ENCODE measurements around the gene WDR4. TPM values are rescaled to one million over a fixed set of nuclear protein-coding genes. Genes with fewer than 3 reads are reported as not detected.
A peak's percentile ranks its signal among the peaks of the same experiment; 100 is the strongest.
"Not testable (repeated sequence)": the region's sequence is repeated elsewhere in the genome, so short reads cannot be mapped to it uniquely, and the experiment has no call there.

Gene WDR4
- 23.2 and 31.9 TPM in 2 replicates for total RNA-seq (2014; rRNA removed; shearing (Covaris generic))

GRCh38 chr21:42878993-42879787, at the start of gene WDR4:
TSS of gene WDR4 (minus strand) at chr21:42879539. CDS start at chr21:42879495, 44 bp downstream.
- peak; percentile 93 for DNase-seq (ENCODE audit: low spot score)

- not testable (repeated sequence) for DNase-seq (ENCODE audit: low spot score)
These were observed 48.3 kb upstream of the WDR4 start for GRCh38 chr21:42927474-42928200.

GRCh38 chr21:42925114-42925926, 46.0 kb upstream of the WDR4 start, which contains the start of gene ERVH48-1:
TSS of gene ERVH48-1 (minus strand) at chr21:42925630. CDS start at chr21:42919006, 6,624 bp downstream.
- no peak for DNase-seq (ENCODE audit: low spot score)

- no peak for DNase-seq (ENCODE audit: low spot score)
These were observed 45.1 kb upstream of the WDR4 start for GRCh38 chr21:42924433-42924751.

- DNase-seq (ENCODE audit: low spot score) = peak; percentile 82
These were observed 44.5 kb upstream of the WDR4 start for GRCh38 chr21:42923553-42924432.

- no peak for DNase-seq (ENCODE audit: low spot score)
These were observed 43.6 kb upstream of the WDR4 start for GRCh38 chr21:42922918-42923317.

GRCh38 chr21:42921927-42922326, 42.6 kb upstream of the WDR4 start:
- DNase-seq (ENCODE audit: low spot score) = no peak

GRCh38 chr21:42918291-42918690, 39.0 kb upstream of the WDR4 start:
- DNase-seq (ENCODE audit: low spot score) = no peak

- no peak for DNase-seq (ENCODE audit: low spot score)
These were observed 34.1 kb upstream of the WDR4 start for GRCh38 chr21:42913476-42913875.

GRCh38 chr21:42911920-42912319, 32.6 kb upstream of the WDR4 start:
- not testable (repeated sequence) for DNase-seq (ENCODE audit: low spot score)

- DNase-seq (ENCODE audit: low spot score) = not testable (repeated sequence)
These were observed 29.1 kb upstream of the WDR4 start for GRCh38 chr21:42908484-42908883.

- no peak for DNase-seq (ENCODE audit: low spot score)
These were observed 26.9 kb upstream of the WDR4 start for GRCh38 chr21:42906233-42906632.

GRCh38 chr21:42905195-42905594, 25.9 kb upstream of the WDR4 start:
- DNase-seq (ENCODE audit: low spot score) = no peak

GRCh38 chr21:42903817-42904216, 24.5 kb upstream of the WDR4 start:
- DNase-seq (ENCODE audit: low spot score) = no peak

- DNase-seq (ENCODE audit: low spot score) = no peak
These were observed 21.1 kb upstream of the WDR4 start for GRCh38 chr21:42900446-42900845.

- DNase-seq (ENCODE audit: low spot score) = peak; percentile 98
These were observed 13.8 kb upstream of the WDR4 start, which contains the start of gene NDUFV3 for GRCh38 chr21:42892931-42893755. TSS of gene NDUFV3 (plus strand) at chr21:42893309. CDS start at chr21:42893334, 25 bp downstream.

- no peak for DNase-seq (ENCODE audit: low spot score)
These were observed 13.2 kb upstream of the WDR4 start for GRCh38 chr21:42892582-42892930.

GRCh38 chr21:42887326-42887725, 8.0 kb upstream of the WDR4 start:
- DNase-seq (ENCODE audit: low spot score) = no peak

GRCh38 chr21:42883921-42884320, 4.6 kb upstream of the WDR4 start:
- no peak for DNase-seq (ENCODE audit: low spot score)

GRCh38 chr21:42880352-42880751, 1.0 kb upstream of the WDR4 start:
- DNase-seq (ENCODE audit: low spot score) = no peak

Data from HT-29 (cell line).